ENCODE data around the gene TMEM213. TPM values are rescaled to one million over a fixed set of nuclear protein-coding genes. Genes with fewer than 3 reads are reported as not detected.

TMEM213 gene
- total and polyA plus RNA-seq, 9 of the 15 experiments (the other 6 are each of a cell fraction or from before 2014, with no cell fraction given), result not detected

- no peaks in the 10 kb centered on the region for H4K20me1 ChIP-seq (replicated peaks; ENCODE audit: control insufficient read depth, insufficient read depth, low read length)
- TF ChIP-seq ZNF408 (CRISPR knock-in tag; IDR thresholded peaks at IDR 0.05; ENCODE audit: low read depth) (no peak), SMAD3 (CRISPR knock-in tag; conservative IDR thresholded peaks at IDR 0.05) (no peak), MYBL2 (IDR thresholded peaks at IDR 0.05; ENCODE audit: low read depth) (no peak), MYBL2 (CRISPR knock-in tag; IDR thresholded peaks at IDR 0.05; ENCODE audit: borderline replicate concordance) (no peak), ZNF764 (CRISPR knock-in tag; IDR thresholded peaks at IDR 0.05; ENCODE audit: low read depth) (no peak), HLTF (IDR thresholded peaks at IDR 0.05) (no peak), PTRF (tag; IDR thresholded peaks at IDR 0.05) (no peak), ESRRB (CRISPR knock-in tag; IDR thresholded peaks at IDR 0.05; ENCODE audit: borderline replicate concordance) (no peak), MITF (IDR thresholded peaks at IDR 0.05) (no peak), BRF1 (IDR thresholded peaks at IDR 0.05; ENCODE audit: borderline replicate concordance, extremely low read depth, insufficient read length) (no peak), ETS1 (conservative IDR thresholded peaks at IDR 0.05; ENCODE audit: control insufficient read depth, low read depth, low read length) (no peak)
- H3K9me1 ChIP-seq (ENCODE audit: control insufficient read depth, insufficient read depth, low read length), result no peaks in the 10 kb centered on the region
- 4% methylated on average over 5 of the region's 5 CpGs for WGBS (ENCODE audit: insufficient coverage, low coverage, missing lambda C conversion rate)
- ChIA-PET CTCF (ENCODE audit: low intra/inter-chr PET ratio) (no interaction called here), POLR2A (interaction anchor here (0.7 to 1.0 kb wide), 2 partner anchors 26 to 1213 kb away, joined by 3 to 4 read pairs; no protein-coding TSS in a partner anchor)
- H3K27ac ChIP-seq (ENCODE audit: extremely low read depth, low read depth, low read length), result no peak overlapping the region
- no peak overlapping the region for H3K4me3 ChIP-seq
- DNase-seq (ENCODE audit: extremely low read depth in 1 of 4, low spot score in 3 of 4) (no peak), ATAC-seq (no peak), FAIRE-seq (no peak)
- H3K9ac ChIP-seq (ENCODE audit: insufficient read depth in 1 of 2, low read depth in 2 of 2, low read length in 2 of 2), result no peak overlapping the region
- intact Hi-C loops (cut with micrococcal nuclease), result no loop called here
- no TSS peak for BruUV-seq (replicated peaks)
- H3K79me2 ChIP-seq (ENCODE audit: control insufficient read depth, insufficient read depth, low read length), result no peaks in the 10 kb centered on the region
- H3K9me3 ChIP-seq (replicated peaks; ENCODE audit: control insufficient read depth, insufficient read depth, low read depth, low read length), result no peaks in the 10 kb centered on the region
- peaks cover 3 to 14% of the 10 kb centered on the region in 2 experiments; a peak in 4 of 5 replicates for H3K4me1 ChIP-seq (replicated peaks in 1 of 2; ENCODE audit: control insufficient read depth in 2 of 2, insufficient read depth in 2 of 2, low read length in 2 of 2)
- H3K4me2 ChIP-seq (ENCODE audit: insufficient read depth, low read length), result no peak overlapping the region
- H3K27me3 ChIP-seq (ENCODE audit: control insufficient read depth in 2 of 2, insufficient read depth in 2 of 2, low read length in 2 of 2), result peaks cover 32 to 59% of the 10 kb centered on the region in 2 experiments
- H3K36me3 ChIP-seq (ENCODE audit: control insufficient read depth, insufficient read depth, low read length), result no peaks in the 10 kb centered on the region
- in situ Hi-C loops (cut with MboI), result no loop called here
- H2AFZ ChIP-seq (ENCODE audit: low read depth, low read length), result no peak overlapping the region
Measured at GRCh38 chr7:138873220-138873892, 75.6 kb downstream of the TMEM213 start.
